K562 (cell line): ENCODE measurements around the gene SDCCAG8.

ENCODE experiments used
- ETS1 ChIP-seq: conservative IDR thresholded peaks from 2 replicates; pipeline ENCODE4 v1.6.1; 2011; ENCODE audit warnings: low read depth, mild to moderate bottlenecking, low read length; ENCODE audit not compliant: control insufficient read depth
- KAT8 ChIP-seq: fragments of 450-650 bp; IDR thresholded peaks from 2 replicates; pipeline ENCODE4 v1.6.1; 2016; ENCODE audit warnings: low read depth, mild to moderate bottlenecking
- NCOA1 ChIP-seq: fragments of 450-650 bp; IDR thresholded peaks from 2 replicates; pipeline ENCODE4 v1.6.1; 2016; ENCODE audit warnings: low read depth
- POLR2A ChIP-seq: fragments of 450-650 bp; conservative IDR thresholded peaks from 2 replicates; pipeline ENCODE4 v1.6.1; 2016
- POLR2AphosphoS5 ChIP-seq: IDR thresholded peaks from 2 replicates; pipeline ENCODE4 v1.6.1; 2011; ENCODE audit warnings: mild to moderate bottlenecking, low read depth, low read length, moderate library complexity; ENCODE audit not compliant: control insufficient read depth, insufficient read depth
- USF1 ChIP-seq: sonication (generic); formaldehyde crosslinking; IDR thresholded peaks from 2 replicates; pipeline ENCODE4 v1.9.0; 2022; ENCODE audit warnings: mild to moderate bottlenecking, missing genetic modification reagents
- ZBTB5 ChIP-seq: fragments of 450-650 bp; IDR thresholded peaks from 2 replicates; pipeline ENCODE4 v1.6.1; 2017; ENCODE audit warnings: antibody characterized with exemption
- ZMIZ1 ChIP-seq, 2 experiments: fragments of 150-350 bp in 1 of 2; IDR thresholded peaks; 2 replicates each; pipeline ENCODE4 v1.6.1; 2012 to 2016; ENCODE audit warnings: low read depth in 2 of 2, low read length in 2 of 2, mild to moderate bottlenecking in 1 of 2, moderate library complexity in 1 of 2
- ZNF384 ChIP-seq: IDR thresholded peaks from 2 replicates; pipeline ENCODE4 v1.6.1; 2012; ENCODE audit warnings: low read depth, low read length, improper control_type of control experiment

GRCh38 chr1:243343970-243344937 is 88.4 kb downstream of the SDCCAG8 start:
- no peak for TF ChIP-seq NCOA1
- TF ChIP-seq POLR2A = no peak
- no peak for TF ChIP-seq ZMIZ1 (IDR thresholded peaks at IDR 0.05; ENCODE audit: low read depth in 2 of 2, low read length in 2 of 2)
- peak; percentile 14; the same call in 1 of the 2 replicates for TF ChIP-seq ZNF384
- no peak for TF ChIP-seq POLR2AphosphoS5
- TF ChIP-seq ZBTB5 = no peak
- no peak for TF ChIP-seq KAT8
- TF ChIP-seq USF1 = no peak
- no peak for TF ChIP-seq ETS1
